Adrenal gland (tissue), 12 donors: ENCODE results near the gene ARPC1B. TPM values are rescaled to one million over a fixed set of nuclear protein-coding genes. Genes with fewer than 3 reads are reported as not detected.
A peak's percentile ranks its signal among the peaks of the same experiment; 100 is the strongest.

Experiments used
- DNase-seq, 7 donors: peaks; one replicate each; pipeline ENCODE4 v3.0.0-alpha.2; 2019 to 2020
- H3K27ac ChIP-seq, 5 donors: fragments of 200-600 bp; sonication (generic) in 4 of 5; 1 replicate in 3 of 5; 2 replicates in 2 of 5; pipeline versions ENCODE4 v1.5.1 to v1.8.0; 2016 to 2020; ENCODE audit warnings: mild to moderate bottlenecking in 1 of 5
- H3K27me3 ChIP-seq: fragments of 200-600 bp; 2 replicates; pipeline ENCODE4 v1.8.0; 2021
- H3K36me3 ChIP-seq, 2 donors: fragments of 200-600 bp; replicated peaks in 1 of 2; 1 replicate in 1 of 2; 2 replicates in 1 of 2; pipeline versions ENCODE4 v1.5.1 to v1.8.0; 2018 to 2022
- H3K4me1 ChIP-seq, 2 donors: fragments of 200-600 bp; replicated peaks in 1 of 2; 1 replicate in 1 of 2; 2 replicates in 1 of 2; pipeline versions ENCODE4 v1.5.1 to v1.8.0; 2018 to 2021
- H3K4me3 ChIP-seq, 4 donors: fragments of 200-600 bp; sonication (generic) in 3 of 4; one replicate each; pipeline ENCODE4 v1.5.1; 2016 to 2018
- H3K9me3 ChIP-seq, 3 donors: fragments of 200-600 bp; sonication (generic) in 1 of 3; replicated peaks in 1 of 3; 1 replicate in 2 of 3; 2 replicates in 1 of 3; pipeline versions ENCODE4 v1.5.1 to v1.8.0; 2016 to 2021
- POLR2A ChIP-seq, 2 donors: fragments of 450-650 bp; IDR thresholded peaks; one replicate each; pipeline ENCODE4 v1.6.1; 2017; ENCODE audit warnings: antibody characterized with exemption in 2 of 2, mild to moderate bottlenecking in 2 of 2, moderate library complexity in 1 of 2
- WGBS, 4 donors: extraction: QIAGEN DNeasy Blood & Tissue Kit in 2 of 4; methylation state at CpG; one replicate each; pipeline versions ENCODE4 v1.1.5 to v1.1.7; 2013 to 2017; 5-methylcytosine and 5-hydroxymethylcytosine counted together
- intact Hi-C, 2 donors: fragments of 100-400 bp; cut with DNase I; formaldehyde crosslinking; loops; one replicate each; pipeline versions ENCODE4 v1.14.1 to v1.15.0; 2022 to 2023
- polyA plus RNA-seq, 3 donors: library from polyadenylated mRNA; stranded (reverse); fragments of 200-250 nt in 2 of 3; fragments of 350-450 nt in 1 of 3; fragmentation: Illumina TruSeq in 1 of 3; extraction: RNeasy Lipid Tissue Mini Kit (QIAGEN cat#74804) in 1 of 3; gene quantifications; one replicate each; pipeline ENCODE4 v1.2.3, GENCODE V29; 2013 to 2014
- total RNA-seq, 9 donors: library from RNA; depleted of rRNA in 4 of 9; stranded (reverse); fragments of >200 nt in 4 of 9; fragments of 120-200 nt in 1 of 9; fragmentation: NEBNext Ultra II Directional in 1 of 9; extraction: Animal tissue kit (Norgen Biotek cat#: 25700) in 1 of 9; gene quantifications; one replicate each; pipeline versions ENCODE4 v1.1.0 to v1.2.4, GENCODE V29; 2013 to 2023
- TF ChIP-seq, protein P1 (sequence below), 6 experiments: fragments of 450-650 bp in 4 of 6; fragments of 200-600 bp in 2 of 6; sonication (generic) in 1 of 6; IDR thresholded peaks; 1 replicate in 5 of 6; 2 replicates in 1 of 6; pipeline versions ENCODE4 v1.5.1 to v1.8.0; 2016 to 2021; ENCODE audit warnings: antibody characterized with exemption in 6 of 6, mild to moderate bottlenecking in 2 of 6, moderate library complexity in 1 of 6
- donor health status: healthy with polysubstance abuse.
- donor health status: Bipolar disorder and iron deficiency.
- donor health status: DM: yes; HTN: yes; CAD: no.
- donor health status: DM: no; HTN: no; CAD: no.
- donor health status: DM: no; HTN: no; CAD: no.
- donor health status: DM: yes; HTN: yes; CAD: no.

ARPC1B gene
- total and polyA plus RNA-seq, 12 donors, result 57.2 to 353 (median 94.3) TPM

DNA sequence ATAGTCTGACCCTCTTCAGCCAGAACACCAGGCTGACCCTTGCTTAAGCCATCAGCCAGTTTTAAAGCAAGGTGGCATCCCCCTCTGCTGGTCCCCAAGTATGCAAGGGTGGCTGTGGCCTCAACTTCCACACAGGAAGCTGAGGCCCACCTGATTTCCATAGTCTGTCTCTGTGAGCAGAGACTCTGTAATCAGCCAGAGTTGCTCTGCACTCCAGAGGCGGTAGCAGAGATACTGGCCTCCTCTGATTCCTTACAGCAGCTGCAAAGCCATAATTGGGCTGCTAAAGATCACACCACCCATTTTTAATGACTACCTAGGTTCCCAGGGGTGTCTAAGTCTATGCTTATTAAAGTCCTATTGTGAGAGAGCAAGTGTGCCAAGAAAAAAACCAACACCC is 32.0 kb downstream of the ARPC1B start:
- DNase-seq, result no peak
- Histone ChIP-seq H3K4me3 (no peak overlapping the region), H3K9me3 (no peaks in the 10 kb centered on the region), H3K27me3 (no peaks in the 10 kb centered on the region), H3K36me3 (peaks cover 0 to 43% of the 10 kb centered on the region in 2 donors), H3K4me1 (peaks cover 16 to 46% of the 10 kb centered on the region in 2 donors), H3K27ac (no peak overlapping the region)
- intact Hi-C loops, result no loop called here
- TF ChIP-seq POLR2A (IDR thresholded peaks at IDR 0.05), result no peak
- WGBS, 4 donors, result 59 to 69% (median 64%) methylated on average over 1 of the region's 1 CpG; no CpG with 5 or more reads in 1 of the 4 donors

DNA sequence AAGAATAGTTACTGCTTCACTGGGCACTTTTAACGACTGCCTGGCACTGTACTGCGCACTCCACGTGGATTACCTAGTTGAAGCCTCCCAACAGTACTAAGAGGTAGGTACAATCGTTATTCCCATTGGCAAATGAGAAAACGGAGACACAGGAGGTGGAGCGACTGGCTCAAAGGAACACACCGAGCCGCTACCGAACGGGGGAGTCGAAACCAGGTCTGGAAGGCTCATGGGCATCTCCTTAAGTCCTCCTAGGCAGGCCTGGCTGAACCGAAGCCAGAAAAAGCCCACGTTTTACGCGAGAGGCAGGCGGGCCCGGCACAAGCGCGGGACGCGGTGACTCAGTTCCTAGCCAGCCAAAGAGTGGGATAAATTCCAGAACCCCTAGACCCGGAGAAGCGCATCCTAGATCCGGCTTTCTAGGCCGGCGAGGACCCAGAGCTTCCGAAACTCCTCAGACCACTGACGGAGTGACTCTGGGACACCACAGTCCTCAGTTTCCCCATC is 33.4 kb downstream of the ARPC1B start:
- Histone ChIP-seq H3K27ac (peak overlapping the region; percentile 91 to 99 (median 92)), H3K9me3 (no peaks in the 10 kb centered on the region), H3K36me3 (peaks cover 0 to 41% of the 10 kb centered on the region in 2 donors), H3K4me3 (peak overlapping the region; percentile 75 to 99 (median 91)), H3K27me3 (no peaks in the 10 kb centered on the region), H3K4me1 (peaks cover 16 to 46% of the 10 kb centered on the region in 2 donors)
- TF ChIP-seq, protein P1, sequence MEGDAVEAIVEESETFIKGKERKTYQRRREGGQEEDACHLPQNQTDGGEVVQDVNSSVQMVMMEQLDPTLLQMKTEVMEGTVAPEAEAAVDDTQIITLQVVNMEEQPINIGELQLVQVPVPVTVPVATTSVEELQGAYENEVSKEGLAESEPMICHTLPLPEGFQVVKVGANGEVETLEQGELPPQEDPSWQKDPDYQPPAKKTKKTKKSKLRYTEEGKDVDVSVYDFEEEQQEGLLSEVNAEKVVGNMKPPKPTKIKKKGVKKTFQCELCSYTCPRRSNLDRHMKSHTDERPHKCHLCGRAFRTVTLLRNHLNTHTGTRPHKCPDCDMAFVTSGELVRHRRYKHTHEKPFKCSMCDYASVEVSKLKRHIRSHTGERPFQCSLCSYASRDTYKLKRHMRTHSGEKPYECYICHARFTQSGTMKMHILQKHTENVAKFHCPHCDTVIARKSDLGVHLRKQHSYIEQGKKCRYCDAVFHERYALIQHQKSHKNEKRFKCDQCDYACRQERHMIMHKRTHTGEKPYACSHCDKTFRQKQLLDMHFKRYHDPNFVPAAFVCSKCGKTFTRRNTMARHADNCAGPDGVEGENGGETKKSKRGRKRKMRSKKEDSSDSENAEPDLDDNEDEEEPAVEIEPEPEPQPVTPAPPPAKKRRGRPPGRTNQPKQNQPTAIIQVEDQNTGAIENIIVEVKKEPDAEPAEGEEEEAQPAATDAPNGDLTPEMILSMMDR (IDR thresholded peaks at IDR 0.05), result no peak
- no peak for TF ChIP-seq POLR2A (IDR thresholded peaks at IDR 0.05)
- WGBS, 4 donors, result 0 to 2% (median 0%) methylated on average over 8 to 28 of the region's 28 CpGs
- intact Hi-C loops, result no loop called here
- peak; percentile 60 to 83 (median 81) for DNase-seq

DNA sequence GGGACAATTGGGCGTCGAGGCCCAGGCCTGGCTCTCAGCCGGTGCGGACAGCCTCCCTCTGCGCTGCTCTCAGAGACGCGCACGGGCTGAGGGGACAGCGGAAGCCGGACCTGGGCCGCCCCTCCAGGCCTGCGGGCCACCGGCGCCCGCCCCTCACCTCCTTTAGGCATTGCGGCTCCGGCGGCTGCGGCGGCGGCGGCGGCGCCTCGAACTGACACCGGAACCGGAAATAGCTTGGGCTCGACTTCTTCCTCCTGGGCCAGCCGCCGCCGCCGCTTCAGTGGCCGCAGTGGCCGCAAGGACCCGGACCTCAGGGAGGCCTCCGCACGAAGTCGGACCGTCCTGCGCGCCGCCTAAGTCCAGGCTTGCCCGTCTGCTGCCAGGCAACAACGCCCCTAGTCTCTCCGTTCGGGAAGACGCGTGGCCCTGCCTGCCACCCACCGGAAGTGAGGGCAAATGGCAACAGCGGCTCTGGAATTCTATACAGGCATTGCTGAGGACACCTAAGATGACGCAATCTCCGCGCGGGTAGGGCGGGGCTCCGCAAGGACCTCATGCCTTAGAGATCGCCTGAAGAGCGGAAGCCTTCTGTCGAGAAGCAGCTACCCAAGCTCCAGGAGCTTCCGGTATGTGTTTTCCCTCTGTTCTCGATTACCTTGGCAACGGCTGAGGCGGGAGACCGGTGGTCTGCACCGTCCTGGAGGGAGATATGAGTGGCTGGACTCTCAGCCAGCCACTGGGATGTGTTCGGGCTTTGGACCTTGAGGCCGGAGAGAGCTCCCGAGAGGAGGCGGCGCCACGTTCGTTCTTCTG is 34.1 kb downstream of the ARPC1B start, which contains the start of the genes BUD31 and PDAP1:
BUD31 (plus strand) TSS at position 591 of the 813 bp plus-strand sequence. CDS start 2,124 bp downstream, outside the sequence.
PDAP1 (minus strand) TSS at position 219 of the 813 bp plus-strand sequence; CDS start at position 170, 49 bp downstream.
- intact Hi-C loops, result no loop called here
- Histone ChIP-seq H3K36me3 (peaks cover 0 to 41% of the 10 kb centered on the region in 2 donors), H3K4me1 (peaks cover 16 to 46% of the 10 kb centered on the region in 2 donors), H3K9me3 (no peaks in the 10 kb centered on the region), H3K27ac (peak within 1 kb of the TSS; percentile 91 to 99 (median 92)), H3K4me3 (peak within 1 kb of the TSS; percentile 75 to 99 (median 91)), H3K27me3 (no peaks in the 10 kb centered on the region)
- WGBS, 4 donors, result 0 to 1% (median 0%) methylated on average over 6 to 72 of the region's 72 CpGs
- TF ChIP-seq POLR2A (IDR thresholded peaks at IDR 0.05), result peak; percentile 69 to 94
- TF ChIP-seq, protein P1 (IDR thresholded peaks at IDR 0.05), result peak in 3 of 6 experiments; percentile 24 to 49 (median 37)
- peak; percentile 91 to 98 (median 94) for DNase-seq

DNA sequence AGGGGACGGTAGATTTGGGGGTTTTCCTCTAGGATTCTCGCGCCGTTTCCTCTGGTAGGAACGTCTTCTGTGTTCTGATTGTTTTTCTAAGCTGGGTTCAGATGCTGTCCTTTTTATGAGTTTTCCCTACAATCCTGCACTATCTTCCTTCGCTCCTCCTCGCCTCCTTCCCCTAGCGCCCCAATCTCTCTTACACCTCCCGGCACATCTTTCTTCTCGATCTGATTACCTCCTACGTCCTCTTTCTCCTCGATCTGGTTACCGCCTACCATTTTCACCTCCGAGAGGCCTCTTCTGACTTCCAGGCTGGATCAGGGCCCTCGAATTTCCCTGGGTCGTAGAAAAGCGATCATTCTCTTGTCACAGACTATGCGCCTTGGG is 34.7 kb downstream of the ARPC1B start:
- DNase-seq, result peak in 1 of 7 donors; percentile 38
- H3K36me3 ChIP-seq, result peaks cover 0 to 43% of the 10 kb centered on the region in 2 donors
- intact Hi-C loops, result no loop called here
- WGBS, 4 donors, result 0 to 1% (median 1%) methylated on average over 18 of the region's 18 CpGs
- H3K4me3 ChIP-seq, result peak overlapping the region; percentile 10 to 99 (median 91)
- peaks cover 16 to 46% of the 10 kb centered on the region in 2 donors for H3K4me1 ChIP-seq
- H3K9me3 ChIP-seq, result no peaks in the 10 kb centered on the region
- H3K27me3 ChIP-seq, result no peaks in the 10 kb centered on the region
- H3K27ac ChIP-seq, result peak overlapping the region; percentile 91 to 99 (median 92)
- TF ChIP-seq POLR2A (IDR thresholded peaks at IDR 0.05), result no peak
- TF ChIP-seq, protein P1 (IDR thresholded peaks at IDR 0.05), result no peak
